ENCODE results near the gene ZNF35.

ZNF35 gene

DNA sequence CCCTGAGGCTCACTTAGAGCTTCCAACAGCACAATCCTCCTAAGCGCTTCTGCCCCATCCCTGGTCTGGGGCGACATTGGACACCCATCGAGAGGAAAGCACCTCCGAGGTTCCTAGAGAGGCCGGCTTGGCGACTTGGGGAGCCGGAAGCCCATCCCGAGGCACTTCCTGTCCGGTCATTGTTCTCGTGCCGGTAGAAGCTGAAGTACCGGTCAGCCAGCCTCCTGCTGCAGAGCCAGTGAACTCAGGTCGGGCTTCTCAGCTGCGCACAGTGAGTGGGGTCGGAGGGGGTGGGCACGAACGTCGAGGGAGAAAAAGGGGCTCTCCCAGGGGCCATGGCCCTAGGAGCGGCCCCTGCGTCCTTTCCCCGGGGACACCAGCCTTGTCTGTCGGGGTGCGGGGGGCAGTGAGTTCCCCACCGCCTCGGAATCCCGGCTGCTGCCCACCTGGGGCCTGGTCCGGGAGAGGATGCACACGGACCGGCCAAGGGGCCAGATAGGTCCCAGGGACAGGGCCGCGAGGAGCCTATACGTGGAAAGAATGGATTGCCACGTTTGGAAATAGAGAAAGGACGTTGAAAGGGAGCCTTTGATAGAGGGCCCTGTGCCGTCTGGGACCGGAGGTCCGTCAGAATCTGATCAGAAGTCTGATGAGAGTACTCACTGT lies at the start of gene ZNF35:
Gene ZNF35, plus strand, starts transcription at position 169 of the 666 bp plus-strand sequence. CDS start 2,336 bp downstream, outside the sequence.
- no peaks in the 10 kb centered on the region for H3K4me1 ChIP-seq (ENCODE audit: insufficient read depth, low read length, poor library complexity, severe bottlenecking)
- H3K79me2 ChIP-seq (ENCODE audit: insufficient read depth, low read length) = no peaks in the 10 kb centered on the region
- no peaks in the 10 kb centered on the region for H3K9me2 ChIP-seq (replicated peaks; ENCODE audit: low read depth, low read length)
- TF ChIP-seq, protein P1, sequence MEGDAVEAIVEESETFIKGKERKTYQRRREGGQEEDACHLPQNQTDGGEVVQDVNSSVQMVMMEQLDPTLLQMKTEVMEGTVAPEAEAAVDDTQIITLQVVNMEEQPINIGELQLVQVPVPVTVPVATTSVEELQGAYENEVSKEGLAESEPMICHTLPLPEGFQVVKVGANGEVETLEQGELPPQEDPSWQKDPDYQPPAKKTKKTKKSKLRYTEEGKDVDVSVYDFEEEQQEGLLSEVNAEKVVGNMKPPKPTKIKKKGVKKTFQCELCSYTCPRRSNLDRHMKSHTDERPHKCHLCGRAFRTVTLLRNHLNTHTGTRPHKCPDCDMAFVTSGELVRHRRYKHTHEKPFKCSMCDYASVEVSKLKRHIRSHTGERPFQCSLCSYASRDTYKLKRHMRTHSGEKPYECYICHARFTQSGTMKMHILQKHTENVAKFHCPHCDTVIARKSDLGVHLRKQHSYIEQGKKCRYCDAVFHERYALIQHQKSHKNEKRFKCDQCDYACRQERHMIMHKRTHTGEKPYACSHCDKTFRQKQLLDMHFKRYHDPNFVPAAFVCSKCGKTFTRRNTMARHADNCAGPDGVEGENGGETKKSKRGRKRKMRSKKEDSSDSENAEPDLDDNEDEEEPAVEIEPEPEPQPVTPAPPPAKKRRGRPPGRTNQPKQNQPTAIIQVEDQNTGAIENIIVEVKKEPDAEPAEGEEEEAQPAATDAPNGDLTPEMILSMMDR (conservative IDR thresholded peaks at IDR 0.05; ENCODE audit: low read length) = no peak
- TF ChIP-seq EZH2phosphoT487 (IDR thresholded peaks at IDR 0.05; ENCODE audit: borderline replicate concordance) = no peak
- H3K9me3 ChIP-seq (ENCODE audit: insufficient read depth, low read depth, low read length) = peaks cover under 1% of the 10 kb centered on the region; the same call in 1 of the 2 replicates
- H4K20me1 ChIP-seq (ENCODE audit: insufficient read depth, low read length, poor library complexity, severe bottlenecking) = no peaks in the 10 kb centered on the region
- H3F3A ChIP-seq (ENCODE audit: low read depth) = no peaks in the 10 kb centered on the region
- peaks cover 4% of the 10 kb centered on the region; the same call in 1 of the 2 replicates for H3K36me3 ChIP-seq (ENCODE audit: insufficient read depth, low read length)
- no peak within 1 kb of the TSS for H3K9ac ChIP-seq (ENCODE audit: low read depth, low read length, poor library complexity, severe bottlenecking)
- H3K4me2 ChIP-seq (ENCODE audit: low read depth, low read length, poor library complexity, severe bottlenecking) = no peak within 1 kb of the TSS
- no peak within 1 kb of the TSS for H3K4me3 ChIP-seq (ENCODE audit: low read length, poor library complexity, severe bottlenecking)
- no peak within 1 kb of the TSS for H2AFZ ChIP-seq (ENCODE audit: low read length)
- no peaks in the 10 kb centered on the region for H3K27me3 ChIP-seq (ENCODE audit: insufficient read depth, low read length, poor library complexity, severe bottlenecking)

DNA sequence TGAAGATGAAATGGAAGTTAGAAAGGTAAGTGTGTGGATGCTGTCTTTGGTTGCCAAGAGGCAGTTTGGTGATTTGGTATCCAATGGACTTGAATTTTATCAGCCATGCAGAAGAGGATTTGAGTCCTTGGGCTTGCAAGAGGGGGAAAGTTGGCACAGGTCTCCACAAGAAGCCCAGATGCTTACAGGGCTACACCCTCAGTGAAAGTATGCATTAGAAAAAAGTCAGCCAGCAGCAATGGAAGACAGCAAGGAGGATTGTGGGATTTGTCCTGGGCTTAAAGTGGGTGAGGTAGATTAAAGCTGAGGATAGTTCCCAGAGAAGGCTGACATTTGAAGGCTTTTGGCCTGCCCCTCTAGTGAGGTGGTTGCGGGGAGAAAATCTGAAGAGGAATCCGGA lies 46.8 kb upstream of the ZNF35 start:
- no peak overlapping the region for H3K4me2 ChIP-seq (ENCODE audit: low read depth, low read length, poor library complexity, severe bottlenecking)
- H3K4me3 ChIP-seq (ENCODE audit: low read length, poor library complexity, severe bottlenecking) = no peak overlapping the region
- no peaks in the 10 kb centered on the region for H3K4me1 ChIP-seq (ENCODE audit: insufficient read depth, low read length, poor library complexity, severe bottlenecking)
- H3K36me3 ChIP-seq (ENCODE audit: insufficient read depth, low read length) = peaks cover 6% of the 10 kb centered on the region; the same call in 1 of the 2 replicates
- TF ChIP-seq, protein P1 (conservative IDR thresholded peaks at IDR 0.05; ENCODE audit: low read length) = no peak
- TF ChIP-seq EZH2phosphoT487 (IDR thresholded peaks at IDR 0.05; ENCODE audit: borderline replicate concordance) = no peak
- no peak overlapping the region for H3K9ac ChIP-seq (ENCODE audit: low read depth, low read length, poor library complexity, severe bottlenecking)
- H3F3A ChIP-seq (ENCODE audit: low read depth) = 0 out of 2 replicates have a peak, but pooled peaks cover 3% of the 10 kb centered on the region
- no peaks in the 10 kb centered on the region for H3K9me3 ChIP-seq (ENCODE audit: insufficient read depth, low read depth, low read length)
- H4K20me1 ChIP-seq (ENCODE audit: insufficient read depth, low read length, poor library complexity, severe bottlenecking) = no peaks in the 10 kb centered on the region
- H2AFZ ChIP-seq (ENCODE audit: low read length) = no peak overlapping the region
- H3K9me2 ChIP-seq (replicated peaks; ENCODE audit: low read depth, low read length) = no peaks in the 10 kb centered on the region
- H3K27me3 ChIP-seq (ENCODE audit: insufficient read depth, low read length, poor library complexity, severe bottlenecking) = no peaks in the 10 kb centered on the region
- no peaks in the 10 kb centered on the region for H3K79me2 ChIP-seq (ENCODE audit: insufficient read depth, low read length)

DNA sequence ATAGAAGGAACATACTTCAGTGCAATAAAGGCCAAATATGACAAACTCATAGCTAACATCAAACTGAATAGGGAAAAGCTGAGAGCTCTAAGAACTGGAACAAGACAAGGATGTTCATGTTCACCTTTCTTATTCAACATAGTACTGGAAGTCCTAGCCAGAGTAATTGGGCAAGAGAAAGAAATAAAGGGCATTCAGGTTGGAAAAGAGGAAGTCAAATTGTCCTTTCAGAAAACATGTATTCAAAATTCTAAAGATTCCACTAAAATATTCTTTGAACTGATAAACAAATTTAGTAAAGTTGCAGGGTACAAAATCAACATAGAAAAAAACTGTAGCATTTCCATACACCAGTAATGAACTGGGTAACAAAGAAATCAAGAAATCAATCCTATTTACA lies 35.9 kb upstream of the ZNF35 start:
- Histone ChIP-seq H4K20me1 (ENCODE audit: insufficient read depth, low read length, poor library complexity, severe bottlenecking) (no peaks in the 10 kb centered on the region), H3K36me3 (ENCODE audit: insufficient read depth, low read length) (no peaks in the 10 kb centered on the region), H3K4me1 (ENCODE audit: insufficient read depth, low read length, poor library complexity, severe bottlenecking) (no peaks in the 10 kb centered on the region), H3F3A (ENCODE audit: low read depth) (no peaks in the 10 kb centered on the region), H3K9me3 (ENCODE audit: insufficient read depth, low read depth, low read length) (no peaks in the 10 kb centered on the region), H3K9ac (ENCODE audit: low read depth, low read length, poor library complexity, severe bottlenecking) (no peak overlapping the region), H3K27me3 (ENCODE audit: insufficient read depth, low read length, poor library complexity, severe bottlenecking) (no peaks in the 10 kb centered on the region), H3K9me2 (replicated peaks; ENCODE audit: low read depth, low read length) (no peaks in the 10 kb centered on the region), H3K79me2 (ENCODE audit: insufficient read depth, low read length) (no peaks in the 10 kb centered on the region), H3K4me3 (ENCODE audit: low read length, poor library complexity, severe bottlenecking) (no peak overlapping the region), H3K4me2 (ENCODE audit: low read depth, low read length, poor library complexity, severe bottlenecking) (no peak overlapping the region), H2AFZ (ENCODE audit: low read length) (no peak overlapping the region)
- no peak for TF ChIP-seq EZH2phosphoT487 (IDR thresholded peaks at IDR 0.05; ENCODE audit: borderline replicate concordance)
- TF ChIP-seq, protein P1 (conservative IDR thresholded peaks at IDR 0.05; ENCODE audit: low read length) = no peak

Measured in Loucy (cell line).